ENCODE results near the gene ZDHHC8.

ZDHHC8 gene

DNA sequence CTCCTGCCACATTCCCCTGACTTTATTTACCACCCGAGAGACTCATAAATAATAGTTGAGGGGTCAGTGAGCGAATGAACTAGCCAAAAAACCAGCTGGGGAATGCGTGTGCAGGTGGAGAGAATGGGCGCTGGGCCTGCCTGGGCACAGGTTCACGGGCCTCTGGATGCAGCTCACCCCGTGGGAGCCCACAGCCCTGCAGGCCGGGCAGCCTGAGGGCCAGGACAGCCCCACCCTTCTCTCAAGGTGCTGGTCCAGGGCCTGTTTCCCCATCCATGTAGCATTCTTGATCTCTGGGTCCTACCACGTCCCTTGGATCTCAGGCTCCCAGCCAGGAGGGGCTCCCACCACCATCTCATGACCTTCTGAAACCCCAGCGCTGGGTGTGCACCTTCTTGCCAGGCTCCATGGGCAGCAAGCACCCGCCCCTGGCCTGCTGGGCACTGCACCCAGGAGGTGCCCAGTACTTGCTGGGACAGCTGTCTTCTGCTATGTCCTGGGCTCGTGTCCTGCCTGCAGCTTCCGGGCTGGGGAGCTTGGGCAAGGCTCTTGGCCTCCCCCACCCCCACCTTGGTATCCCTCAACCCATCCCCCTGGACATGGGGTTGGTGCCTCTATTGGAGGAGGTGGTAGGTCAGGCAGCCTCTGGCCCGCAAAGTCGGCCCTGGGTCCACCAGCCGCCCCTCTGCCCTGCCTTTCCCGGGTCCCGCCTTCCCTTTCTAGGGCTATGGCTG lies 62.3 kb downstream of the ZDHHC8 start:
- Histone ChIP-seq H3K27ac (ENCODE audit: low read length) (no peak overlapping the region), H3K27me3 (ENCODE audit: insufficient read depth, low read length) (no peaks in the 10 kb centered on the region), H3K9me3 (ENCODE audit: insufficient read depth, low read depth, low read length) (no peaks in the 10 kb centered on the region), H3K9ac (ENCODE audit: low read depth, low read length) (no peak overlapping the region), H3K4me1 (ENCODE audit: insufficient read depth, low read length) (no peaks in the 10 kb centered on the region), H3K36me3 (ENCODE audit: insufficient read depth, low read depth, low read length) (no peaks in the 10 kb centered on the region), H3K4me3 (ENCODE audit: low read length) (no peak overlapping the region)

DNA sequence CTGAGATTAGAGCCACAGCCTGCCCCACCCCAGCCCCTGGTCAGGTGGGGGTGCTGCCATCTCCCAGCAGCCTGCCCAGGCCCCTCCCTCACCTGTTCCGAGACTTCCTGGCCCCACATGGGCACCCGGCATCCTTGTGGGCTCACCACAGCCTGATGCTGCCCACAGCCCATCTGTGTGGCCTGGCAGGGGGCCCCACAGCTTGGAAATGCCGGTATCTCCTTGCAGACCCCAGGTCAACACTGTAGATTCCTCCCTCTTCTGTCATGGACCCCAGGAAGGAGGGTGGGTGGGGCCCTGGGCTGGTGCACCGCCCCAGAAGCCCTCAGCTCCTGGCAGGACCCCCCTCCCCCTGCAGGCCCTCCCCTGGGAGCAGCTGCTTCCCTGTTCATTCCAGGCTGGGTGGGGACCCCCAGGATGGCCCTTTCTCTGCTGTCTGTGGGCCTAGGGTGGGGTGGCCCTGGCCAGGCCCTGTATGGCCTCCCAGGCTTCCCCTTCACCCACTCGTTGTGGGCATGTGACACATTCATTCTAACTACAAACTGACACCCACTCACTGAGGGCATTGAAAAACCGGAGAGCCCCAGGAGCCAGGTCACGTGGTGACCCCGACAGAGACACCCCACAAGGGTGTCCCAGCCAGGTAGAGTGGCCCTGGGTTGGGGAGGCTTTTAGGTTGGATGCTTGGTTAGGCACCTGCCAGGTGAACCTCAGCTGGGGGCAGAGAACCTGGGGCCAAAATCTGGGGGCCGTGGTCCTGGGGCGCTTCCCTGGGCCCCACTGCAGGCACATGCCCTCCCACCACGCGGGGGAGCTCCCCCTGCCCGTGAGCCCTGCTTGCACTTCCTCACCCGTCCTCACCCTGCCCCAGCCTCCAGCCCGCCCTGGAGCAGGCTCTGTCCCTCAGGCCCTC lies 63.3 kb downstream of the ZDHHC8 start:
- Histone ChIP-seq H3K9ac (ENCODE audit: low read depth, low read length) (no peak overlapping the region), H3K27ac (ENCODE audit: low read length) (no peak overlapping the region), H3K4me3 (ENCODE audit: low read length) (no peak overlapping the region), H3K9me3 (ENCODE audit: insufficient read depth, low read depth, low read length) (no peaks in the 10 kb centered on the region), H3K36me3 (ENCODE audit: insufficient read depth, low read depth, low read length) (no peaks in the 10 kb centered on the region), H3K4me1 (ENCODE audit: insufficient read depth, low read length) (no peaks in the 10 kb centered on the region), H3K27me3 (ENCODE audit: insufficient read depth, low read length) (peaks cover 4% of the 10 kb centered on the region; the same call in 1 of the 2 replicates)

DNA sequence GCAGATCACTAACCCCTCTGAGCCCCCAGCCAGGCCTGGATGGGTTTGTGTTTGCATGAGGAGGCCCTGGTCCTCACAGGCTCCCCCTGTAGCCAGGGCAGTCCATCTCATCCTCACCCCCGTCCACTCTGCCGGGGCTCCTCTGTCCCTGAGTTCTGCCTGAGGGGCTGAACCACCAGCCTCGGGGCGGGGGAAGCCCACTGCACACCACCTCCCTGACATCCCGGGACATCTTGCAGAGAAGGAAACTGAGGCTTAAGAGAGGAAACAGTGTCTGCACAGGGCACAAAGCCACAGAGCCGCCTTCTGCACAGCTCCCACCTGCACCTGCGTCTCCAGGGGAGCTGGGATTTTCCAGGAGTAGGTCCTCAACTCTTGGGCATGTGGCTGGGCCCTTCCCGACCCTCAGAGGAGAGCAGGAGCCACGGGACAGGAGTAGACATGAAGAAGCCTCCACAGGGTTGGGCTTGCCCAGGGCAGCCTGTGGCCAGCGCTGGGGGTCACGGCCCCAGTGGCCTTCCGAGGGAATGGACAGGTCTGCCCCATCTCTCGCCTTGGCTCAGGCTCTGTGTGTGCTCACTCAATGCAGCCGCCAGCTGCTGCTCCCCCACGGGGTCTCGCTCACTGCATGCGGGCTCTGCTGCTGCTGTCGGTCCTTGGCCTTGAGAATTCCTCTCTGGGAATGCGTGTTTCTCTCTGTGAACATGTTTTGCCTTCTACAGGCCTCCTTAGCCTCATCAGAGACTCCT lies 64.7 kb downstream of the ZDHHC8 start:
- H3K4me3 ChIP-seq (ENCODE audit: low read length): no peak overlapping the region
- no peaks in the 10 kb centered on the region for H3K9me3 ChIP-seq (ENCODE audit: insufficient read depth, low read depth, low read length)
- H3K27ac ChIP-seq (ENCODE audit: low read length): no peak overlapping the region
- no peaks in the 10 kb centered on the region for H3K4me1 ChIP-seq (ENCODE audit: insufficient read depth, low read length)
- no peaks in the 10 kb centered on the region for H3K36me3 ChIP-seq (ENCODE audit: insufficient read depth, low read depth, low read length)
- peaks cover 4% of the 10 kb centered on the region; the same call in 1 of the 2 replicates for H3K27me3 ChIP-seq (ENCODE audit: insufficient read depth, low read length)
- no peak overlapping the region for H3K9ac ChIP-seq (ENCODE audit: low read depth, low read length)
